KG1 (cell line): ENCODE data around the gene CEBPB.
"Not testable (repeated sequence)": the region's sequence is repeated elsewhere in the genome, so short reads cannot be mapped to it uniquely, and the experiment has no call there.

Experiments
- DNase-seq: peaks from one replicate; lab custom pipeline; 2025; lab: John Stamatoyannopoulos, UW

CEBPB gene

DNA sequence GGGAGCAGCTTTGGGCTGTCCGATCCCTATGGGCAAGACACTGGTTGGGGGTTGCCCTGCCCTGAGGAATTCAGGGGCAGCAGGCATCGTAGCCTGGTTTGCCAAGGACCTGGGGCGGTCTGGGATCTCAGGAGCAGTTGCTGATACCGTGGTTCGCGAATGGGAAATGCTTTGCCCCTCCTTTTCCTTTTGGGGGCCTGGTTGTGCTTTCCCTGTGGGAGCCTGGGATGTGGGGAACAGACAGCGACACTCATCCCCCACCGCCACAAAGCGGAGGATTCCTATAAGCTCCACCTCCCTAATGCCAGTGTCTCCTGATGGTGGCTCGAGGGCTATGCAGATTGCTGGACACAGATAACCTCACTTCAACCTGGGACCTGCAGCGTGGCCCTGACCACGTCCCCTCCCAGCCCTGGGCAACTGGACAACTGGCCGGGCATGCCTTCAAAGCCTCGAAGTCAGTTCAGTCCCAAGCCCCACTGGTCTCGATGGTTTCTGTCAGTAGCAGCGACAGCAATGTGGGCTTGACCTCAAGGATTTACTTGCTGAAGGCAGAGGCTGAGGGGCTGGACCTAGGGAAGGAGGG, 3.3 kb downstream of the CEBPB start:
- no peak for DNase-seq

DNA sequence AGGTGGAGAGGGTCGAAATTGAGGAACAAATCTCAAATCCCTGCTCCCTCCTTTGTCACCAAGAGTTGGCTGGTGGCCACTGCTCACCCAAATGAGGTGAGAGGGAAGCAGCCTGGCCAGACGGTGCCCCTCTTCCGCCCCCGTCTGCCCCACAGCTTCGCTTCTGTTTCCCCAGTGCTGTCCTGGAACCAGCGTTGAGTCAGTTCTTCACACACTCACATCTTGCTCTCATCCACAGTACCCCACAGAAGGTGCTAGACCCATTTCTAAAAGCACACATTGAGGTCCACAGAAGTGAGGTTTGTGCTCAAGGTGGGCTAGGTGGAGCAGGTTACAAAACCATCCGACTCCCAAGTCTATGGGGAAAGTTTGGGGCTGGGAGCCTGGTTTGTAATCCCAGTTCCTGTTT, 3.8 kb downstream of the CEBPB start:
- no peak for DNase-seq

- DNase-seq = no peak
Measured at GRCh38 chr20:50194831-50195523, 4.3 kb downstream of the CEBPB start.

DNA sequence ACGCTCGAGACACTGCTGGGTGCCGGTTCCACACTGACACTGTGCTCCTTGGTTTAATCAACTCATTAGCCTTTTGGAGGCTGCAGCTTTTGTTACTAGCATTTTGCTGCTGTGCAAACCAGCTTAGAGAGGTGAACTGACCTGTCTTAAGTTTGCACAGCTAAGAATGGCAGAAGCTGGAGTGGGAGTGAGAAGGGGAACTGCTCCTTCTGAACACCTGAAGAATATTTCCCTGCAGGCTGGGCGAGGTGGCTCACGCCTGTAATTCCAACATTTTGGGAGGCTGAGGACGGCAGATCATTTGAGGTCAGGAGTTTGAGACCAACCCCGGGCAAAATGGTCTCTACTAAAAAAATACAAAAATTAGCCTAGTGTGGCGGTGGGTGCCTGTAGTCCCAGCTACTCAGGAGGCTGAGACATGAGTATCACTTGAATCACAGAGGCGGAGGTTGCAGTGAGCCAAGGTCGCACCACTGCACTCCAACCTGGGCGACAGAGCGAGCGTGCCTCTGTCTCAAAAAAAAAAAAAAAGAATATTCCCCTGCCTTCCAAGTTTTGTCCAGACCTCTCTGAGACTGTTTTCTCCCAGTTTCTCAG, 5.0 kb downstream of the CEBPB start:
- no peak for DNase-seq

GRCh38 chr20:50196248-50196647, 5.6 kb downstream of the CEBPB start:
- no peak for DNase-seq

DNA sequence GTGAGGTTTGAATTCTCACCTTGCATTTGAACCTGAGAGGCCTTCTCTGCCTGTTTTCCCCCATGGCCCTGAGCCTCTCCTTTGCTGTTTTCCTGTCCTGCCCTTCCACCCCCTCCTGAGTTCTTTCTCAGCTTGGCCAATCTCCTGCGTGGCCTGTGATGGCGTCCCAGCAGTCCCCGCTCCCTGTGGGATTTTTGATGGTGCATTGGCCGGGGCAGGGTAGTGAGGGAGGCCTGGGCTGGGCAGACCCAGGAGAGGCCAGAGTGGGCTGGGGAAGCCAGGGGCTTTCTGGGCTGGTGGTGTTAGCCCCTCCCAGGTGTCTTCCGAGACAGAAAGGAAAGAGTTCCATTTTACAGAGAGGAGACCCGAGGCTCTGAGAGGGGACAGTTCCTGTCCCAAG, 6.3 kb downstream of the CEBPB start:
- no peak for DNase-seq

DNA sequence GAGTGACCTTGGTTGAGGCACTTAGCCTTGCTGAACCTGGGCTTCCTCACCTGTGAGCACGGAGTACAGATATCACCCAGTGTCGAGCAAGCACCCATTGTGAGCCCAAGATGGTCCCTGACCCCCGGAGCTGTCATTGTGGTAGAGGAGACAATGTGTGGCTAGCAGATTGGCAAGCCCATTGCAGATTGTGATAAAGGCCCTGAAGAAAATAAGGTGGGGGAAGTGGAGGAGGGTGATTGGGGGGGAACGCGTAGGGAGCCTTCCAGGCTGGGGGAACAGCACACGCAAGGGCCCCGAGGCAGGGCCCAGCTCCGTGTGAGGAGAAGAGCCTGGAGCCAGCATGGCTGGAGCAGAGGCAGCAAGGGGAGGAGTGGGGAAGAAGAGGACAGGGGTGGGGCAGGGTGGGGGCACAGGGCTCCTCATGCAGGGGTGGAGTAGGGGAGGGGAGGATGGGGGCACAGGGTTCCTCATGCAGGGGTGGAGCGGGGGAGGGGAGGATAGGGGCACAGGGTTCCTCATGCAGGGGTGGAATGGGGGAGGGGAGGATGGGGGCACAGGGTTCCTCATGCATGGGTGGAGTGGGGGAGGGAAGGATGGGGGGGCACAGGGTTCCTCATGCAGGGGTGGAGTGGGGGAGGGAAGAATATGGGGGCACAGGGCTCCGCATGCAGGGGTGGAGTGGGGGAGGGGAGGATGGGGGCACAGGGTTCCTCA, 7.0 kb downstream of the CEBPB start:
- DNase-seq = no peak

DNA sequence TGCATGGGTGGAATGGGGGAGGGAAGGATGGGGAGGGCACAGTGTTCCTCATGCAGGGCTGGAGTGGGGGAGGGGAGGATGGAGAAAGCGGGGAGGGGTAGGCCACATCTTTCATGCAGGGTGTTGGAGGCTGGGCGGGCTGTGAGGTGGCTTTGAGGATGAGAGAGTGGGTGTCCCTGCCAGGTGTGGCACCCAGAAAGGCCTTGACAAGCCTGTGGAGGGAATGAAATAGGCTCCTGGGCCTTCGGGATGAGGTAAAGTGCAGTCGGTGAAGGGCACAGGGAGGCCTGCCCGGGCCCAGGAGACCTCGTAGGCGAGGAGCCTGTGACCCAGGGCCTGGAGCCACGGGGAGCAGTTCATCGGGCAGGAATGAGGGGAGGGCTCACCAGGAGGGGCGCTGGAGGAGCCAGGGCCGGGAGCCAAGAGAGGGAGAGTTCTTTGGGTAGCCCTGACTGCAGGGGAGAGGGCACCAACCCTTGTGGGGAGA, 7.6 kb downstream of the CEBPB start:
- DNase-seq = no peak

DNA sequence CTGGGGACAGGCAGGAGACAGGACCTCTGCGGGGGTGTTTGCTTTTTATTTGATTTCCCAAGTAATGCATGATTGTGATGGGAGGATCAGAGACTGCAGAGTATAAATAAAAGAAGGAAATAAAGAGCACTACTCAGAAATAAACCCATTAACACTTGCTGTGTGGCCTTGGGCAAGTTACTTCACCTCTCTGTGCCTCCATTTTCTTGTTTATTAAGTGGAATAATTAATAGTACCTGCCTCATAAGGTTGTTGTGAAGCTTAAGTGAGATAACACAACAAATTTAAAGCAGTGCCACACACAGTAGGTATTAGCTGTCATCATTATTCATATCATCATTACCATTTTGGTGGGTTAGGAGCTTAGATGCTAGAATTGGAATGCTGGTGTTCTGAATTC, 8.1 kb downstream of the CEBPB start:
- DNase-seq = no peak

DNA sequence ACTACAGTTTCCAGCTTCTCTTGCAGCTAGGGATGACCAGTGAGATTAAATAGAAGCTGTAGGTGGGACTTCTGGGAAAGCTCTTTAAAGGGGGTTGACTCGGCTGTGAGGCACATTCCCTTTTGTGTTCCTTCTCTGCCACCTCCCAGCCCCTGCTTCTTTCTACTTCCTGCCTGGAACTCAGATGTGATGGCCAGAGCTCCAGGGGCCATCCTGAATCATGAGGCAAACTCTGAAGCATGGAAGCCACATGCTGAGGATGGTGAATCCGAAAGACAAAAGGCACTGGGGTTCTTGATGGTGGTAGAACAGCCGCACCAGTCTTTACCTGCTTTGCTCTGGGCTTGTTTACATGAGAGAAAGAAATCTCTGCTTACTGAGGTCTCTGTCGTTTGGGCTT, 9.1 kb downstream of the CEBPB start:
- no peak for DNase-seq

DNA sequence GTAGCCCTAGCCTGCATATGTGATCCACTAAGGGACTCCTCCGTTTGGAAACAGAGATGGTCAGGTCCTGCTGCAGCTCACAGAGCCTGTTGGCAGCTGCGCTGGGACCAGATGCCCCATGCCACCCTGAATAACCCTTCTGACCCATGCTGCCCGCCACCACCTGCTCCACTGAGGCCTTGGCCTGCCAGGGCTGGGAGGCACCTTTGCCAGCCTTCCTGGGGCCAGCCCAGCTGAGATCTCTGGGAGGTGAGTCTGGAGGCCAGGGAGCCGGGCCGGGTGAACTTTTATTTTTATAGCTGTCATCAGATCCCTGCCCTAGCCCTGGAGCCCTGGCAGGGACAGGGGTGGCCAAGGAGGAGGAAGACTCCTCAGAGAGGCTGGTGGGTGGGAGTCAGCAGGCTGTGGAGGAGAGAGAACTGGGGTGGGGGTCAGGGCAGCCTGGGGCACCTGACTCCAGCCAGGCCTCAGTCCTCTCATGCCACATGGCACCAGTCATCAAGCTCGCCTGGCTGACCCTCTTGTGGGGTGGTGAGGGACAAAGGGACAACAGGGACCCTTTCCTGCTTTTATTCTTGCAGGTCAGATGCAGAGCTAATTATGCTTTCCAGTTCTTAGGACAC, 10.0 kb downstream of the CEBPB start:
- no peak for DNase-seq

- DNase-seq = not testable (repeated sequence)
Measured at GRCh38 chr20:50201710-50202109, 11.1 kb downstream of the CEBPB start.

GRCh38 chr20:50202677-50203076, 12.0 kb downstream of the CEBPB start:
- no peak for DNase-seq

DNA sequence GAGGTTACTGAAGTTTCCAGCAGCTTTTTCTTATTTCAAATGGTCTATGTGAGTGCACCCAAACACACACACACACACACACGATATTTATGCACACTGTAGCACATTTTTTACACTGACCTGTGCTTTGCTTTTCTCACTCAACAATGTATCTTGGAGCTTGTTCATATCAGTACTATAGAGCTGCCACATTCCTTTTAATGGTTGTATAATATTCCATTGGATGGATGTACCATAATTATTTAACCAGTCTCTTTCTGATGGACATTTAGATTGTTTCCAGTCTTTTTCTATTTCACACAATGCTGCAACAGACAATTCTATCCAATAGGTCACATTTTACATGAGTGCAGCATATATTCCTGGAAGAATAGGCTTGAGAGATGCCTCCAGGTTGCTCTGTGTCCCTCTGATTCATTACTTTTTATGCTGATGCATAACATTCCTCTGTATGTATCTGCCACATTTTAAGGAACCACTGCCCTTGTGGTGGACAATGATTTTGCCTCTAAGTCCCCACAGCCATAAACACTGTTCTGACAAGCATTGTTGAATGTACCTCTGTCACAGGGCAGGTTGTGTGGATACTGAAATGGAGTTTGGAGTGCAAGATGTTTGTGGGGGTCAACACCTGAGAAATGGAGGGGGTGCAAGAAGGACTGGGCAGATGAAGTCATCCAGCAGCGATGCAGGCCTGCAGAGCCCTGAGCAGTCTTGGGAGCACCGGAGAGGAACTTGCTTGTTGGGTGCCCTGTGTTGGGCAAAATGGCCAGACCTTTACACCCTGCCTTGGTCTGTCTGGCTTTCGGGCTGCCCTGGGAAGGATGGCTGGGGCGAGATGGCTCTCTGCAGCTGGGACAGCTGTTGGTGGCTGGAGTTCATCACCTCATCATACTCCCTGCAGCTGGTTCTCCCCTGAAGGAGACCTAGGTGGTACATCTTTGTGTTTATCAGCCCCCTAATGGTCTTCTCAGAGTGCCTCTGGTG, 13.6 kb downstream of the CEBPB start:
- no peak for DNase-seq

GRCh38 chr20:50207026-50207425, 16.4 kb downstream of the CEBPB start:
- no peak for DNase-seq

DNA sequence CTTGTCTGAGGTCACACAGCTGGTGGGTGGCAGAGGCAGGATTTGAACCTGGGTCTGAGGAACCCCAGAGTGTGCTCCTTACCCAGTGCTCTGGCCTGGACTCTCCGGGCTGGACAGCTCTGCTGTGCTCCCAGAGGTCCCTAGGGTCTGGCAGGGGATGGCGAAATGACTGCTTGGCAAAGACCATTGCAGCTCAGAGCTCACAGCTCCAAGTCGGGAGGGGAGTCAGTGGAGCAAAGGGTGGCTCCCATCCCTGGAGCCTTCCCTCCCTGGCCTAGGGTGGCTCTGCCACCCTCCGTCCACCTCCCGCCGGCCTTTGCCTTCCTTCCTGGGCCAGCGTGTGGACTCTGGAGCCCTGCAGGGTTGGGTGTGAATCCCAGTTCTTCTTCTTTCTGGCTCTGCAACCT, 17.5 kb downstream of the CEBPB start:
- no peak for DNase-seq

- DNase-seq = not testable (repeated sequence)
Measured at GRCh38 chr20:50208815-50209214, 18.2 kb downstream of the CEBPB start.

GRCh38 chr20:50210066-50210619, 19.5 kb downstream of the CEBPB start:
- DNase-seq = no peak

GRCh38 chr20:50211091-50211490, 20.5 kb downstream of the CEBPB start:
- no peak for DNase-seq

- DNase-seq = no peak
Measured at GRCh38 chr20:50213531-50214106, 23.0 kb downstream of the CEBPB start.
